ENCODE measurements around the gene ZMIZ2.
"Not testable (repeated sequence)": the region's sequence is repeated elsewhere in the genome, so short reads cannot be mapped to it uniquely, and the experiment has no call there.

ZMIZ2 gene

DNA sequence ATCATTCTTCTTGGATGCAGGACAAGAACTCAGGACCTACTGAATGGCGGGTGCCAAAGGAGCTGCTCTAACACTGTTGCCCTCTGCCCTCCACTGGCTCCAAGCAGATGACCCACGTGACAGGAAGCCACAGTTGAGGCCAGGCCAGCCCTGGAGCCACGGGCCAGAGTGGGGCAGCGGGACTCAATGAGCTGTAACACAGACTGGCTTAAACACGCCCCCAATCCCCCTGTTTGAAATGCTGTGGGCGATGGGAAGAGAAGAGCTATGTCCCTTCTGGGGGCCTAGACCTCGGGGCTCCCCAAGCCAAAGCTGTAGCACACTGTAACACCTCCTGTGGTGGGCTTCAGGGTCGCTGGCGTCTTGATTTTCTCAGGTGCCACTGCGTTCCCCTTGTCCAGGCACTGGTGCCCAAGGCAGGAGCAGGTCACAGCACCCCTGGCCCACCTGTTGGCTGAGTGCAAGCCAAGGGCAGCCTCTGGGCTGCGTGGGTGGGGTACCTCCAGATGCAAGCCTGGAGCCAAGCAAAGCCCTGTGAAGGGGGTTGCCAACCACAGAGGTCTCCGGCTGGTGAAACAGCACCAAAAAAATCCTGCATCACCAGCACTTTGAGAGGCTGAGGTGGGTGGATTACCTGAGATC lies 18.6 kb upstream of the ZMIZ2 start:
- no peak for DNase-seq

DNA sequence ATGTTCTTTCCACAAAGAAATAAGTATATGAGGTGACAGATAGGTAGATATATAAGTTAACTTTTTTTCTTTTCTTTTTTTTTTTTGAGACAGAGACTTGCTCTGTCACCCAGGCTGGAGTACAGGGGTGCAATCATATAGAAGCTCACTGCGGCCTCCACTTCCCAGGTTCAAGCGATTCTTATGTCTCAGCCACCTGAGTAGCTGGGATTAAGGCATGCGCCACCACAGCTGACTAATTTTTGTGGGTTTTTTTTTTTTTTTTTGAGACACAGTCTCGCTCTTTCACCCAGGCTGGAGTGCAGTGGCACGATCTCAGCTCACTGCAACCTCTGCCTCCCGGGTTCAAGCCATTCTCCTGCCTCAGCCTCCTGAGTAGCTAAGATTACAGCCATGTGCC lies 15.7 kb upstream of the ZMIZ2 start:
- DNase-seq = not testable (repeated sequence)

DNA sequence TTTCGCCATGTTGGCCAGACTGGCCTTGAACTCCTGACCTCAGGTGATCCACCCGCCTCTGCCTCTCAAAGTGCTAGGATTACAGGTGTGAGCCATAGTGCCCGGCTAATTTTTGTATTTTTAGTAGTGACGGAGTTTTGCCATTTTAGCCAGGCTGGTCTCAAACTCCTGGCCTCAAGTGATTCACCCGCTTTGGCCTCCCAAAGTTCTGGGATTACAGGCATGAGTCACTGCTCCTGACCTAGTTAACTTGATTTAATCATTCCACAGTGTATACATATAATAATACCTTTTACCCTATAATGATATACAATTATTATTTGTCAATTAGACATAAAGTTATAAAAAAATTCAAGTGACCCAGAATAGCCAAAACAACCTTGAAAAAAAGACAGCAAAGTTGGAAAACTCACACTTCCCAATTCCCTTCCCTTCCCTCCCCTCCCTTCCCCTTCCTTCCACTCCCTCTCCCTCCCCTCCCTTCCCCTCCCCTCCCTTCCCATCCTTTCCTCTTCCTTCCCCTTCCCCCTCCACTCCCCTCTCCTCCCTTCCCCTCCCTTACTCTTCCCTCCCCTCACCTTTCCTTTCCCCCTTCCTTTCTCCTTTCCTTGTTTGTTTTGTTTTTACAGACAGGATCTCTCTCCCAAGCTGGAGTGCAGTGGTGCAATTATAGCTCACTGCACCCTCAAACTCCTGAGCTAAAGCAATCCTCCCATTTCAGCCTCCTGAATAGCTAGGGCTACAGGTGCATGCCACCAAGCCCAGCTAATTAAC lies 14.8 kb upstream of the ZMIZ2 start:
- DNase-seq = no peak

DNA sequence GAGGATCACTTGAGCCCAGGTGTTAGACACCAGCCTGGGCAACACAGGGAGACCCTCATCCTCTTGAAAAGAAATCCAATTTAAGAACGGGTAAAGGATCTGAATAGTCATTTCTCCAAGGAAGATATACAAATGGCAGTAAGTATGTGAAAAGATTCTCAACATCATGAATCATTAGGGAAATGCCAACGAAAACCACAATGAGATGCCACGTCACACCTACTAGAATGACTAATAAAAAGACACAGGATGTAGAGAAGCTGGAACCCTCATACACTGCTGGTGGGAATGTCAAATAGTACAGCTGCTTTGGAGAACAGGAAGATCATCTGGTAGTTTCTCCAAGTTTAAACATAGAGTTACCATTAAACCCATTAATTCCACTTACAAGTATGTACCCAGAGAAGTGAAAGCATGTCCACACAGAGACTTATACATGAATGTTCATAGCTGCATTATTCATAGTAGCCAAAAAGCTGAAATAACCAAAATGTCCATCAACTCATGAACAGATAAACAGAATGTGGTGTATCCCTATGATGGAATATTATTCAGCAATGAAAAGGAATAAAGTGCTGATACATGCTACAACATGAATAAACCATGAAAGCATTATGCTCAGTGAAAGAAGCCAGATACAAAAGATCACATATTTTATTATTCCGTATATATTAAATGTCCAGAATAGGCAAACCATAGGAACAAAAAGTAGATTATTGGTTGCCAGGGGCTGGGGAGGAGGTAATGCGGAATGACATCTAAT lies 13.1 kb upstream of the ZMIZ2 start:
- DNase-seq = no peak

DNA sequence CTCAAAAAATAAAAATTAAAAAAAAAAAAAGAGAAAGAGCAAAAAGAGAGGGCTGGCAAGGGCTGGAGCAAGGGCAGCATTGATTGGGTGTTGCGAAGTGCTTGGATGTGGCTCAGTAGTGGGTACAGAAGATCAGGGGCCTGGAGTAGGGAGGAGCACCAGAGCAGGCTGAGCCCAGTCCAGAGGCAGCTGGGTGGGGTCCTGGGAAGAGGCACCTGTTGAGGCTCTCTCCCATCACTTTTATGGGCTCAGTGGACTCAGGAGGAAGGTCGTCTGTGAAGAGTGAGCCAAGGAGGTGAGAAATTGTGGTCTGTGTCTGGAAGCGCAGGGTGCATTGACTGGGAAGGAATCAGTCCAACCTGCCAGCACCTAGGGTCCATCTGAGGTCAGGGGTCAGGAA lies 11.8 kb upstream of the ZMIZ2 start:
- DNase-seq = no peak

DNA sequence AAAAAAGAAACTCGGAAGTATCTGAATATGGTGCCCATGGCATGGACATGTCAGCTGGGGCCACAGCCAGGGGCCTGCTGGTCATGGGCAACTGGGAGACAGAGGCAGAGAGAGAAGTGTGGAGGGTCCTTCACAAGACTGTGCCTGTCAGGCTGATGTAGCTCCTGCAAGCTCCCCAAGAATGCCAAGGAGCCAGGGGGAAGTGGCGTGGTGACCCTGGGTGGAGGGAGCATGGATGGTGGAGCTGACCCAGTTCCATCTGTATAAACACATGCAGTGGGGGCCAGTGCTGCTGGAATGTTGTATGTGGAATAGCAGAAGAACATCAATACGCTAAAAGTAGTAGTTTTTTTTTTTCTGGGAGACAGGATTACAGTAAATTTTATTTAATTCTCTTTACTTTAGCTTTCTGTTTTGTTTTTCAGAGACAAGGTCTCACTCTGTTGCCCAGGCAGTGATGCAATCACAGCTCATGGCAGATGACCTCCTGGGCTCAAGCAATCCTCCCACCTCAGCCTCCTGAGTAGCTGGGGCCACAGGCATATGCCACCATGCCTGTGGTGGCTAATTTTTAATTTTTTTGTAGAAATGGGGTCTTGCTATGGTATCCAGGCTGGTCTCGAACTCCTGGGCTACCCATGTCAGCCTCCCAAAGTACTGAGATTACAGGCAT lies 10.5 kb upstream of the ZMIZ2 start:
- DNase-seq = no peak

DNA sequence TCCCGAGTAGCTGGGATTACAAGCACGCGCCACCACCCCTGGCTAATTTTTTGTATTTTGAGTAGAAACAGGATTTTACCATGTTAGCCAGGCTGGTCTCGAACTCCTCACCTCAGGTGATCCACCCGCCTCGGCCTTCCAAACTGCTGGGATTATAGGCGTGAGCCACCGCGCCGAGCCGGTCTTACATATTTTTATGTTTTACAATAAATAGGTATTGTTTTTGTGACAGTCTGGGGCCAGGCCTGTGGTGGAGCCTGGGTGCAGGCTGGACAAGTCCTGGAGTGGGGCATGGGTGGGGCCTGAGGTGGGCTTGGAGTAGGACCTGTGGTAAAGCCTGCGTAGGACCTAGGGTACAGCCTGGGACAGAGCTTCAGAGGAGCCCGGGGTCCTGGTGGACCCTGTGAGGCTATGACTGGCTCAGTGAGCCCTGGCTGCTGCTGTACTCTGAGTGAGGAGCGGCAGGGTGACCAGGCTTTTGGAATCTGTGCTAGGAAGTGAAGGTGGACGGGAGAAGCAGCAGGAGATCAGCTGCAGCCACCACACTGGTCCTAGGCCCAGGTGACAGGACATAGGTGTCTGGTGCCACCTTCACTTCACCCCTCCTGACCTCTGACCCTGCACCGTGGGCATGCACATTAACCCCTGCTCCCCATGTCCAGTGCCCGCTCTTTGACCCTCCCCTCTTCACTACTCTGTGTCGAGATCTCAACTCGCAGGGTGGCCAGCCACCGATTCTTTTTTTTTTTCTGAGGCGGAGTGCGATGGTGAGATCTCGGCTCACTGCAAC lies 9.6 kb upstream of the ZMIZ2 start:
- DNase-seq = no peak

DNA sequence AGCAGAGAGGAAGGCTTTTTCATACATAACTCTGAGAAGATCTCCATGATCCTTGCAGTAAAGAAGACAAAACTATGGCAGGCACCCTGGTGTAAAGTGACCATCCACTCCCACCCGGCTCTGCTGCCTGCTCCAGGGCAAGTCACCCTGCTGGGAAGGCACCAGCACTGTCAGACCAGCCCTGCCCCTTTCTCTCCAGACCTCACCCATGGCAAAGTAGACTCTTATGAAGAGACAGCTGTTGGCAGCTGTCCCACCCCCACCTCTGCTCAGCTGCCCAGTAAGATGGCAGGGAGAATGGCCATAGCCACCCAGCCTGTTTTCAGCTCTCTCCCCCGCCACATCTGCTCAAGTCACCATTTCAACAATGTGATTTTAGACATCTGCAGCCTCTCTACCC lies 8.6 kb upstream of the ZMIZ2 start:
- no peak for DNase-seq

DNA sequence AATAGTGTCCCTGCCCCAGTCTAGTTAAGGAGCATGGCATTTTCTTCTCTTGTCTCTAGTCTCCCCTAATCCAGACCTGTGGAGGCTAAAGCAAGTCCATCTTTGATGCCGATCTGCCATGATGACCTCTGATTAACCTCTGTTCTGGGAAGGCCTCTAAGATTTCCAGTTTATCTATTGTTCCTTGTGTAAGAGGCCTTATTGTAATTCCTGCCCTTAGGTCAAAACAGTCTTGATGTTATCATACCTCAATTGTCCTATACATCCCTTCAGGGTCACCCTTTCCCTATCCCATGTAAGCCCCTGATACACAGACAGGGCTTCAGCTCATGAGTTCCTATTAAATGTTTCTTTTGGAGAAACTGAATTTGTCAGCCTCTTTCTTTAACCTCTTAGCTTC lies 4.9 kb upstream of the ZMIZ2 start:
- DNase-seq = no peak

DNA sequence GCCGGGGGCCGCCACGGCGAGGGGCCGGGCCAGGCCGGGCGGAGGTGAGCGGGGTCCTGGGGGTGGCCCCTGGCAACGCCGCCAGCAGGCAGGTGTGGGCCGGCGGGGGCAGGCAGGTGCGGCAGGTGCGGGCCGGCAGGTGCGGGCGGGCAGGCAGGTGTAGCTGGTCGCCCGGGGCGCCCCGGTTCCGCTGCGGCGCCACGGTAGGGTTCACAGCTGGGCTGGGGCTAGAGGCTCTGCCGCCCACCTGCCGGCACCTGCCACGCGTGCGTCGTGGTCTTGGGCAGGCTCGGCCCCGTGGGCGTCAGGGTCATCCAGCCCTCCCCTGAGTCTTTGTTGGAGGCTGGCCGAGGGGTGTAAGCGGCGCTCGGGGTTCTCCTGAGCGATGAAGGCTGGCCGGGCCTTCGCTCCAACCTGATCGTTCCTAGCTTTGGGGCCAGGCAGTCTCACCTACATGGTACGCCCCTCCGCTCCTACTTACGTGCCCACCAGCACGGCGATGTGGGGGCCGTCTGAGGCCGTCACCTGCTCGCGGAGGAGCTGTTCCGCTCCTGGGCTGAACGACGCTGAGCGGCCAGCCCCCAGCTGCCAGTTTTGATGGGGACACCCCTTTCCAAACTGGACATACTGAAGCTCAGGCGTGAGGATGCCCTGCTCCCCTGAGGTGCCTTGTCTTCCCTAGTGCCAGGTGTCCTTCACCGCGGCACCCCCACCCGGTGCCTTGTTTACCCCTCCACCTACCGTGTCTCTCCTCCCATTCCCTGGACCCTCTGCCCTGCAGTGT lies 493 bp downstream of the ZMIZ2 start:
- no peak for DNase-seq

DNA sequence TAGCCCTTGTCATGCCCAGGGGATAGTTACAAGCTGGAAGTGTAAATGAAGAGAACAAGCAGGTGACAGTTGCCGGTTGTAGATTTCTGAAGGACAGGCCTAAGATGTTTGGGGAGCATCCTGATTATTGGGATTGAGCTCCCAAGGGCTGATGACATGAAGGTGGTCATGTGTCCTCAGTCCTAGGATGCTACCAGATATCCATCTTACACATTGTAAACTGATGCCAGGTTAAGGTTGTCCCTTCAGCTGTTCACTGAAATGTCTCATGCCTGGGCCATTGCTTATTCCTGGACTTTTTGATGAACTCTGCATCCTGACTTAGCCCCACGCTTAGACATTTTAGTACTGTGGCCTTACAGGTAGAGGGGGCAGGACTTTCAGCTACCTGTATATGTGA lies 1.3 kb downstream of the ZMIZ2 start:
- no peak for DNase-seq

DNA sequence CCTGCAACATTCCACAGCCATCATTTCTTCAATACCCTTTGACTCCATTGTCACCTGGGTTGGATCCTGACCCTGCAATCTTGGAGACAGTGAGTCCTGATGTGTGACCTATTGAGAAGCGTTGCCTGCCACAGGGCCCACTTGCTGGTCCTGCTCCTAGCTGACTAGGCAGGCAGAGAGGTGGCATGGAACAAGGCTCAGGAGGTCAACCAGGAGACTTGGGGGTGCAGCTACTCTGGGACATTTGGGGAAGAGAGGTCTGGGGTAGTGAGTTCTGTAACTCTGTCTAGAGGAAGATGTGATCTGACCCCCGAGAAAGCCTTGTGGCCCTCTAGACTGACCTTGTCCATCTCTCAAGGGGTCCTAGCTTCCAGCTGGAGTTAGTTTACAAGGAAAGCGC lies 1.8 kb downstream of the ZMIZ2 start:
- no peak for DNase-seq

DNA sequence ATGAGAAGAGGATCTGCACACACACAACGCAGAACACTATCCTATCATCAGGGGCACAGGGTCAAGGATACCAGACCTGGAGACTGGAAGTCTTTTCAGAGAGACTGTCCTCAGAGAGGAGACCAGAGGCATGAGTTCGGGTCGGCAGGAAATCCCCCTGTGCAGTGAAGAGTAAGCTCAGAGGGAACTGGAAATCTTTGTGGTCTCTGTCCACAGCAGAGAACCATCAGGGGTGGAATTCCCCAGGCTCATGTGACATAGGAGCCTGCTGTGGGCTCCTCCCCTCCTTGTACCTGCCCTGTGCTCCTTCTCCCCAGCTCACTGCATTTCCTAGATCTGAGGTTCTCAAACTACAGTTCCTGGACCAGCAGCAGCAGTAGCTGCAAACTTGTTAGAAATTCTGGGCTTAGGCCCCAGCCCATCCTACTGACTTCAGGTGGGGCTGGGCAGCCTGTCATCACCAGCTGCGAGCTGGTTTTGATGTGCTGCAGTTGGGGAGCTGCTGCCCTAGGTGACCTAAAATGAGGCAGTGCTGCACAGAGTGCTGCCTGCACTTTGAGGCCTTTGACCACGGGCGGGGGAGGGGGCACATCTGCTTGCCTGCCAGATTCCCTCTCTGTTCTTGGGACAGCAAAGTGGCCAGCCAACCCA lies 2.4 kb downstream of the ZMIZ2 start:
- no peak for DNase-seq

DNA sequence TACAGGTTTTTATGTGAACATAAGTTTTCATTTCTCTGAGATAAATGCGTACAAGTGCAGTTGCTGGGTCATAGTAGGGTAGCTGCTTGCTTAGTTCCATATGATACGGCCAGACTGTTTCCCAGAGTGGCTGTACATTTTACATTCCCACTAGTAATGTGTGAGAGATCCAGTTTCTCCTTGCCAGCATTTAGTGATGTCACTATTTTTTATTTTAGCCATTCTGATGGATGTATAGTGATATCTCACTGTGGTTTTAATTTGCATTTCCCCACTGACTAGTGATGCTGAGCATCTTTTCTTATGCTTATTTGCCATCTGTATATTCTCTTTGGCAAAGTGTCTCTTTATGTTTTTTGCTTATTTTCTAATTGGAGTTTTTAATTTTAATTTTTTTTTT lies 4.2 kb downstream of the ZMIZ2 start:
- DNase-seq = no peak

DNA sequence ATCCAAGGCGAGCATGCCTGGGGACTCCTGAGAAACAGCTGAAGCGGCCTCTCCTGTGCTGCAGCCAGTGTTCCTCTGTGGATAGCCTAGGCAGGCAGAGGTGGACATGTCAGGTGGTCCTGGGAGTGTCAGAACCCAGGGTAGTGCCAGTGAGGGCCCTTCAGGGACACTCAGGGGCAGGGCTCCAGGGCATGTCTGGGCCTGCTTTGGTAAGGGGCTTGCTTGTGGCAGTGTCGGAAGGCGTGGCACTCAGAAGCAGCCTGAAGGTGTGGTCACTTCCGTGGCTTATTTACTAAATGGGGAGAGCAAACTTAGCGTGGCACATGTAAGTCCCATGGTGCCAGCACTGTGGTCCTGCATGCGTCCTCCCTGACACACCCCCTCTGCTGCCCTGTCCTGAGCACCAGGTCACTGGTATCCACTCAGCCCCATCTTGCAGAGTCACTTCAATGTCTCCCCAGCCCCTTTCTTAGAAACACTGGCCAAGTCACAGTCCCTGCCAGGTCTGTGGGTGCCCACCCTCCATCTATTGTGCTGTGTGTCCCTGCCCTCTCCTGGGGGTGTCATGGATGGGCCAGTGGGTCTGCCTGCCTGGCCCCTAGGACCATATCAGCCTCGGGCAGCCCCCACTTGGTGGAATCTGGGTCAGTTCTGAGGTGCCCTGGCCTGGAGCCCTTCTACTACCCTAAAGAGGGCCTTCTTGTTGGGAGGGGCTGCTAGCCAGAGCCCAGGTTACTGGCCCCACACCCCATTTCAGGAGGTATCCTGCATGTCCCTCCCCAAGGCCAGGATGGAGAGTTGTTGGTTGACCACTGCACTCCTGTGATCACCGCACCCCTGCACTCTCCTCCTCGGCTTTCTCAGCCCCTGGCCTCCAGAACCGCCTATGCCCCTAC lies 6.4 kb downstream of the ZMIZ2 start:
- DNase-seq = no peak

DNA sequence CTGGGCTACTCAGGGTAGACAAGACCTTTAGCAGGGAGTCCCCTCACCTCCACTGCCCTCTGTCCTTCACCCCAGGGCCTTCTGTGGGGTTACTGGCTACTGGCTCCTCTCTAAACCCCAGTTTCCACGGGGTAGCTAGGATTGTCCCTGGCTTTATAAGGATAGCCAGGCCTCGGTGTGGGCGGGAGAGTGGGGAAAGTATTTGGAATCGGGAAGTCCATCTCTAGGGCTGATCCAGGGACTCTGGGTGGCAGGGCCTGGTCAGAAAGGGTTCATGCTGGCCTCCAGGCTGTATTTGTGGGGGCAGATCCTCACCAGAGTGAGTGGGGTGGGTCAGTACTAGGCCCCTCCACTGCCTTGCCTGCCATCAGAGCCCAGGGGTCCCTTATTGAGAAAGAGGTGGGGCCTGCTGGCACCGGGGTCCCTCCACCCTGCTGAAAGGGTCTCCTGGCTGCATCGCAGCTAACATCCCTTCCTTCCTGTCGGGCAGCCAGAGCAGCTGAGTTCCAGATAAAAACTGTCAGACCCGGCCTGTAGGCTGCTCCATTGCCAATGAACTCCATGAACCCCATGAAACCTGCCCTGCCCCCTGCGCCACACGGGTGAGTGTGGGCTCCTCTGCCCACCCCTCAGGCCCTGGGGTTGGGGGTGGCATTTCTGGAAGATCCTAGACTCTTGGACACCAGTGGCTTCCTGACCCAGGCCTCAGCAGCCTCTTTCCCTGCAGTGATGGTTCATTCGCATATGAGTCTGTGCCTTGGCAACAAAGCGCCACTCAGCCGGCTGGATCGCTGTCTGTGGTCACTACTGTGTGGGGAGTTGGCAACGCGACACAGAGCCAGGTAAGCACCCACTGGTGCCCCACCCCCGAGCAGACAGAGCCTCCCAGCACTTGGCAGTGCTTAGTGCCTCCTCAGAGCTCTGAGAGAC lies 7.3 kb downstream of the ZMIZ2 start:
- no peak for DNase-seq

DNA sequence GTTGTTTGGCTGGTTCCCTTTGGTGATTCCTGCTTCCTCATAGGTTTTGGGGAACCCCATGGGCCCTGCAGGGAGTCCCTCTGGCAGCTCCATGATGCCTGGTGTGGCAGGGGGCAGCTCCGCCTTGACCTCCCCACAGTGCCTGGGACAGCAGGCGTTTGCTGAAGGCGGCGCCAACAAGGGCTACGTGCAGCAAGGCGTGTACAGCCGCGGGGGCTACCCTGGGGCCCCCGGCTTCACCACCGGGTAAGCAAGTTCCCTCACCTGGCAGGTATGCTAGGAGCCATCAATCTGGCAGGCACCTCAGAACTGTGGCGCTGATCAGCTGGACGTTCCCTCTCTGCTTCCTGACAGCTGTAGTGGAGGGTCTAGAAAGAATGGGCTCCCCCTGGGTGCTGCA lies 8.3 kb downstream of the ZMIZ2 start:
- DNase-seq = no peak

DNA sequence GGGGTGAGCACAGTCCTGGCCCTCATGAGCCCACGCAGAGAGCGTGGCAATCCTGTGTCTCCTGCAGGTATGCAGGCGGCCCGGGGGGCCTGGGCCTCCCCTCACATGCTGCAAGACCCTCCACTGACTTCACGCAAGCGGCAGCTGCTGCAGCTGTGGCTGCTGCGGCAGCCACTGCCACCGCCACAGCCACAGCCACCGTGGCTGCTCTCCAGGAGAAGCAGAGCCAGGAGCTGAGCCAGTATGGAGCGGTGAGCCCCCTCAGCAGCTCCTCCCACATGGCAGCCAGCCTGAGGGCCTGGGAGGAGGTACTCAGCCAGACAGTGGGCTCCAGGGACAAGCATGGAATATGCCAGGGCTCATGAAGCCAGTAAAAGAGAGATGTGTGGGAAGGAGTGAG lies 8.7 kb downstream of the ZMIZ2 start:
- DNase-seq = peak; percentile 37

DNA sequence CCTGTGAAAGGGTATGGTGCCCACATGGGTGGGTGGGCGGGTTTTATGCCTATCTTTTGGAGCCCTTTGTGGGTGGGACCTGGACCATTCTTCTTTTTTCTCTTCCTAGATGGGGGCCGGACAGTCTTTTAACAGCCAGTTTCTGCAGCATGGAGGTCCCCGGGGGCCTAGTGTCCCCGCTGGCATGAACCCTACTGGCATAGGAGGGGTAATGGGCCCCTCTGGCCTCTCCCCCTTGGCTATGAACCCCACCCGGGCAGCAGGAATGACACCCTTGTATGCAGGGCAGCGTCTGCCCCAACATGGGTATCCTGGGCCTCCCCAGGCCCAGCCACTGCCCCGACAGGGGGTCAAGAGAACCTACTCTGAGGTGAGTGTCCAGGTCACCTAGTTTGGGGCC lies 9.1 kb downstream of the ZMIZ2 start:
- DNase-seq = no peak
